ENCODE data around the gene CATSPER4.

CATSPER4 gene

DNA sequence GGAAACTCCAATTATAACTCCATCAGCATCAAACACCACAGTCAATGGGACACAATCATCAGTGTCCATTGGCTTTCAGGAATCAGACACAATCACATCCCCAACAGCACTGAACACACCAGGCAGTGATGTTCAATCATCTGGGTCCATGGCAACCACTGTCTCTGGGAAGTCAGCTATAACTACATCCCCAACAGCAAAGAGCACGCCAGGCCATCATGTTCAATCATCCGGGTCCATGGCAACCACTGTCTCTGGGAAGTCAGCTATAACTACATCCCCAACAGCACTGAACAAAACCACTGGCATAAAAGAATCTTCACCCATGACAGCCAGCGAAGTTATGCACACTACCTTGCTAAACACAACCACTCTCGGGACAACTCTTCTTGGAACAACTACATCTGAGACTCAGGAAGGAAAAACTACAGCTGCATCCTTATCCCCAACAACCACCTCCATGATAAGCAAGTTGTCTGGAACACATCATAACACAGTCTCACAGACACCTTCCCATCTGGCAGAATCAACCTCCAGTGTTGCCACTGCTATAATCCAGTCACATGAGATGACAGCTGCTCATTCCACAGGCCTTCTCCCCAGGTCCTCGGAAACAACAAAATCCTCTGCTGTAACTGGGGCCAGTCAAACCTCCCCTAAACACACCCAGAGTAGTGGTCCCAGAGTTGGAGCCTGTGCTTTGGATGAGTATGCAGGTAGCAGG lies 19.9 kb downstream of the CATSPER4 start:
- no peak overlapping the region for H3K27ac Mint-ChIP-seq
- no peak overlapping the region for H3K4me3 Mint-ChIP-seq
- TF ChIP-seq CTCF (IDR thresholded peaks at IDR 0.05; ENCODE audit: unreplicated experiment in 3 of 3) = no peak
- H3K4me1 Mint-ChIP-seq = peaks cover 12% of the 10 kb centered on the region
- H3K36me3 Mint-ChIP-seq (ENCODE audit: low read depth) = no peaks in the 10 kb centered on the region
- H3K27me3 Mint-ChIP-seq (ENCODE audit: low read depth) = peaks cover 14% of the 10 kb centered on the region
- H3K9me3 Mint-ChIP-seq = no peaks in the 10 kb centered on the region

DNA sequence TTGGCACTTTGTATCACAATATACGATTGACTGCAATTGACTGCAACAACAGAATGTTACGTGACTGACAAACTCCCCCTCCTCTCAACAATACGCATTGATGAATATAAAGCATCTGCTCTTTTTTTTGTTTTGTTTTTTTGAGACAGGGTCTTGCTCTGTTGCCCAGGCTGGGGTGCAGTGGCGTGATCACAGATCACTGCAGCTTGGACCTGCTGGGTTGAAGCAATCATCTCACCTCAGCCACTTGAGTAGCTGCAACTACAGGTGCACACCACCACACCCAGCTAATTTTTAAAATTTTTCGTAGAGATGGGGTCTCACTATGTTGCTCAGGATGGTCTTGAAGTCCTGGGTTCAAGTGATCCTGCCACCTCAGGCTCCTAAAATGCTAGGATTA lies 22.3 kb downstream of the CATSPER4 start:
- H3K27me3 Mint-ChIP-seq (ENCODE audit: low read depth) = peaks cover 10% of the 10 kb centered on the region
- no peaks in the 10 kb centered on the region for H3K9me3 Mint-ChIP-seq
- H3K27ac Mint-ChIP-seq = no peak overlapping the region
- H3K36me3 Mint-ChIP-seq (ENCODE audit: low read depth) = no peaks in the 10 kb centered on the region
- H3K4me1 Mint-ChIP-seq = peaks cover 12% of the 10 kb centered on the region
- no peak overlapping the region for H3K4me3 Mint-ChIP-seq
- no peak for TF ChIP-seq CTCF (IDR thresholded peaks at IDR 0.05; ENCODE audit: unreplicated experiment in 3 of 3)

GRCh38 chr1:26213335-26213905 lies 23.0 kb downstream of the CATSPER4 start:
- Mint-ChIP-seq H3K9me3 (no peaks in the 10 kb centered on the region), H3K27me3 (ENCODE audit: low read depth) (peaks cover 10% of the 10 kb centered on the region), H3K36me3 (ENCODE audit: low read depth) (no peaks in the 10 kb centered on the region), H3K27ac (no peak overlapping the region), H3K4me3 (no peak overlapping the region), H3K4me1 (peaks cover 12% of the 10 kb centered on the region)
- no peak for TF ChIP-seq CTCF (IDR thresholded peaks at IDR 0.05; ENCODE audit: unreplicated experiment in 3 of 3)

DNA sequence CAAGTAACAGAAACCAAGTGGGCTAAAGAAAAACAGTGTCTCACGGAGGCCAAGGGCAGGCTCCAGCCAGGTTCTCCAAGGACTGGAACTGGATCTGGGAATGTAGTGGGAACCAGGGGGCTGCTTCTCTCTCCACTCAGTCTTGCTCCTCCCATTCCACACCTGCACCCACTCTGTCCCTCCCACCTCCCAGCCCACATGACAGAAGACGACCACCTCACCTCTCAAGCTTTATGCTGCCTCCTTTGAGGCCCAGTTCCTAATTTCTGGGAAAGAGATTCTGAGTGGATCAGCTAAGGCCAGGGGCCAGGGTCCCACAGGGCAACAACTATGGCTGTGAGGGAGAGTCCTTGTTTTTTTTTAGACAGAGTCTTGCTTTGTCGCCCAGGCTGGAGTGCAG lies 24.8 kb downstream of the CATSPER4 start:
- no peak for TF ChIP-seq CTCF (IDR thresholded peaks at IDR 0.05; ENCODE audit: unreplicated experiment in 3 of 3)
- H3K4me3 Mint-ChIP-seq = no peak overlapping the region
- H3K9me3 Mint-ChIP-seq = no peaks in the 10 kb centered on the region
- H3K27me3 Mint-ChIP-seq (ENCODE audit: low read depth) = peaks cover 7% of the 10 kb centered on the region
- peaks cover 5% of the 10 kb centered on the region for H3K4me1 Mint-ChIP-seq
- no peak overlapping the region for H3K27ac Mint-ChIP-seq
- H3K36me3 Mint-ChIP-seq (ENCODE audit: low read depth) = no peaks in the 10 kb centered on the region

DNA sequence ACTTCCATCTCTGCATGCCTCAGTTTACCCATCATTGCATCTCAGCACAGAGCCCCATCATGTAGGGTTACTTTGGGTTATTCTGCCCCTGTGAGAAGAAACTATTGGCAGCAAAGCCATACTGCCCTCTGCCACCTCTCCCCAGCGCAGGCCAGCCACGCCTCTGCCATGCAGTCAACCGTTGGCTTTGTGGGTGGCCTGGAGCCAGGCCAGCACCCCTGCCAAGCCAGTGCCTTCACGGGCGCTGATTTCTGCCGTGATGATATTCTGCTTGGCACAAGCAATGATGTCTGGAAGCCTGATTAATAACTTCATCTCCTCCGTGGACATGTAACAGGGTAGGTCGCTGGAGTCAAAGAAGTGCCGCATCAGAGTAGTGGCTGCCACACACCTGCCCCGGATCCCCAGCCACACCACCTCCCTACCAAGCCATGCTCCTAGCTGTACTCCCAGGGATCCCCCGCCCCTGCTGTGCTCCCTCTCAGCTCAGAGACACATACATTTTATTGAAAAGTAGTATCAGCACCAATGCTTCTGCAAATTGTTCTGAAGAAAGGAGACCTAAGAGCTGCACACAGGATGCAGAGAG lies 28.6 kb downstream of the CATSPER4 start:
- Mint-ChIP-seq H3K4me1 (no peaks in the 10 kb centered on the region), H3K36me3 (ENCODE audit: low read depth) (no peaks in the 10 kb centered on the region), H3K9me3 (no peaks in the 10 kb centered on the region), H3K27me3 (ENCODE audit: low read depth) (peaks cover 22% of the 10 kb centered on the region), H3K27ac (no peak overlapping the region), H3K4me3 (no peak overlapping the region)
- TF ChIP-seq CTCF (IDR thresholded peaks at IDR 0.05; ENCODE audit: unreplicated experiment in 3 of 3) = no peak
